Measurements from ENCODE around the gene TSHZ1. TPM values are rescaled to one million over a fixed set of nuclear protein-coding genes. Genes with fewer than 3 reads are reported as not detected.

TSHZ1 gene
- total RNA-seq, 2 donors from 2014 or later: 8.3 to 11.2 TPM

DNA sequence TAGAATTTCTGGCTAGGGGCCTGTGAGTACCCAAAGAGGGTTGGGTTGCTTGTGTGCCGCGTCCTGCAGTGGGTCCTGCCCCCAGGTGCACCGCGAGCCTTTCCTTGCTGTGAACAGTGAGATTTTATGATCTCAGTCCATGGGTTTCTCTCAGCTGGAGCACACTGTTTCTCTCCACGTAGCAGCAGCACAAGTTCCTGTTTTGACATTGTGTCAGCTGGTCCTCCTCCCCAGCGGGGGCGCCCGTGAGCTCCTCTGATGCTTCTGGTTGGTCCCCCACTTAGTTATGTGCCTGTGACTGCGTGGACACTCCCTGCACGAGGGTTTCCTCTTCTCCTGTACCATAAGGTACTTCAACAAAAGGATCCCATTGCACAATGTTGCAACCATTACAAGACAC lies 29.8 kb downstream of the TSHZ1 start:
- ATAC-seq (no peak), DNase-seq (no peak)
- intact Hi-C loops (cut with DNase I): no loop called here
- H3K4me1 ChIP-seq: peaks cover 9% of the 10 kb centered on the region
- H3K27me3 ChIP-seq: no peaks in the 10 kb centered on the region
- no peaks in the 10 kb centered on the region for H3K9me3 ChIP-seq
- no peak for TF ChIP-seq POLR2A (IDR thresholded peaks at IDR 0.05)
- TF ChIP-seq CTCF (IDR thresholded peaks at IDR 0.05): no peak
- 93 to 96% methylated on average over 10 of the region's 10 CpGs for WGBS, 2 donors
- H3K4me3 ChIP-seq: no peak overlapping the region
- H3K27ac ChIP-seq: no peak overlapping the region
- H3K36me3 ChIP-seq (replicated peaks in 1 of 2; ENCODE audit: insufficient read depth in 1 of 2, low read depth in 2 of 2): no peaks in the 10 kb centered on the region

DNA sequence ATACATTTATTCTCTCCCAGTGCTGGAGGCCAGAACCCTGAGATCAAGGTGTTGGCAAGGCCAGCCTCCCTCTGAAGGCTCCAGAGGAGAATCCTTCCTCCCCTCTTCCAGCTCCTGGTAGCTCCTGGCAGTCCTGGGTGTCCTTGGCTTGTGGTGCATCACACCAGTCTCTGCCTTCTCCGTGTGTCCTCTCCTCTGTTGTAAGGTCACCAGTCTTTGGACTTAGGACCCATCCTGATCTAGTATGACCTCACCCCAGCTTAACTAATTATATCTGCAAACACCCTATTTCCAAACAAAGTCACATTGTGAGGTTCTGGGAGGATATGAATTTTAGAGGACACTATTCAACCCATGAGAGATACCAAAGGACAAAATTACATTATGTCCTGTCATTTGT lies 31.1 kb downstream of the TSHZ1 start:
- no peaks in the 10 kb centered on the region for H3K27me3 ChIP-seq
- H3K36me3 ChIP-seq (replicated peaks in 1 of 2; ENCODE audit: insufficient read depth in 1 of 2, low read depth in 2 of 2): no peaks in the 10 kb centered on the region
- ATAC-seq (no peak), DNase-seq (no peak)
- peaks cover 11% of the 10 kb centered on the region for H3K4me1 ChIP-seq
- H3K9me3 ChIP-seq: no peaks in the 10 kb centered on the region
- 92 to 100% methylated on average over 1 of the region's 1 CpG for WGBS, 2 donors
- no peak overlapping the region for H3K4me3 ChIP-seq
- intact Hi-C loops (cut with DNase I): no loop called here
- TF ChIP-seq POLR2A (IDR thresholded peaks at IDR 0.05) (no peak), CTCF (IDR thresholded peaks at IDR 0.05) (no peak)
- H3K27ac ChIP-seq: no peak overlapping the region

DNA sequence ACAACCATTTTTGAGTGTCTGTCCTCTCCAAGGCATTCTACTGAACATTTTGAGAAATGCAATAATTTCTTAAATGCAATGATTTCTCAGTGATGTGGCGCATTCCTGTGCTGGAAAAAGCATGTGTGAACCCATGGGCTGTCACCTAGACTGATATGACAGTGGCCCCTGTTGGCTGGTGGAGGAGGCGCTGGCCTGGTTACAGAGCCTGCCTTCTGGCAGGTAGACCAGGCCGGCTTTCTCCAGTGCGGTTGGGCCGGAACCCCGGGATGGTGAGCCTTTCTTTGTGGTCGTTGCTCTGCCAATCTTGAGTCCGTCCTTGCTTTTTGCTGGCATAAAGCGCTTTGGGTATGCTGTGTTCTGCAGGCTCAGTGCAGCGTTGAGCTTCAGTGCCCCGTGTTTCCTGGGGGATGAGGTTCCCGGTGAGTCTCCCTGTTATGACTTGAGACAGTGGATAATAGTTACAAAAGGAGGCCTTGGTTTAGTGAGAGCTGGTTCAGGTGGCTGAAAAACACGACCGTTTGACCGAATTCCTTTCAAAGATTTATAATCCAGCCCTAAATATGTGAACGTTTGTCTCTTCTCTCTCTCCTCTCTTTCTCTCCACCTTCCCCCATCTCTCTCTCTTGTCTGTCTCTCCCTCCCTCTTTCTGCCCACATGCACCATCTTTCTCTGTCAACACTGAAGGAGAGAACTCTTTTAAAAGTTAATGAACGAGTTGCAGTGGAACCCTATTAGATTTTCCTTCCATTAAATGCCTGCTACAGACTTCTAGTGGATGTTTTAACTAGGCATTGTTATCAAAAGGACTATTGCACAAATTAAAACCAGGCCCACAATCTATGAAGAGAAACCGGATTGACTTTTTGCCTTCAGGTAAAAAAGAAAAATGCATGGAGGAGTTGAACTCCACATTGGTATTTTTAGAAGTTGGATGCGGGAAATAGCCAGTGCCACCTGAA lies 34.0 kb downstream of the TSHZ1 start:
- H3K27me3 ChIP-seq: no peaks in the 10 kb centered on the region
- WGBS, 2 donors: 65 to 70% methylated on average over 16 to 19 of the region's 19 CpGs

GRCh38 chr18:75246721-75247610 lies 36.4 kb downstream of the TSHZ1 start:
- DNase-seq: no peak

More for the DNA sequence above, 34.0 kb downstream of the TSHZ1 start:
- no peaks in the 10 kb centered on the region for H3K9me3 ChIP-seq
- TF ChIP-seq CTCF (IDR thresholded peaks at IDR 0.05) (peak in 5 of 7 experiments; percentile 22 to 42 (median 26)), POLR2A (IDR thresholded peaks at IDR 0.05) (no peak)
- DNase-seq (peak in 3 of 4 donors; percentile 35 to 49 (median 35)), ATAC-seq (peak; percentile 43)
- intact Hi-C loops (cut with DNase I): no loop called here
- H3K4me3 ChIP-seq: no peak overlapping the region
- H3K36me3 ChIP-seq (replicated peaks in 1 of 2; ENCODE audit: insufficient read depth in 1 of 2, low read depth in 2 of 2): no peaks in the 10 kb centered on the region
- peaks cover 25% of the 10 kb centered on the region for H3K4me1 ChIP-seq
- H3K27ac ChIP-seq: no peak overlapping the region

More at GRCh38 chr18:75246721-75247610, 36.4 kb downstream of the TSHZ1 start:
- Histone ChIP-seq H3K27me3 (no peaks in the 10 kb centered on the region), H3K36me3 (replicated peaks in 1 of 2; ENCODE audit: insufficient read depth in 1 of 2, low read depth in 2 of 2) (no peaks in the 10 kb centered on the region), H3K4me3 (no peak overlapping the region), H3K4me1 (peaks cover 25% of the 10 kb centered on the region), H3K27ac (peak overlapping the region; percentile 1 to 71 (median 54)), H3K9me3 (no peaks in the 10 kb centered on the region)
- intact Hi-C loops (cut with DNase I): no loop called here
- ATAC-seq: peak; percentile 20
- 69% methylated on average over 10 of the region's 10 CpGs for WGBS, 2 donors
- no peak for TF ChIP-seq CTCF (IDR thresholded peaks at IDR 0.05)
- TF ChIP-seq POLR2A (IDR thresholded peaks at IDR 0.05): no peak

All from body of pancreas (tissue), 4 donors.